Prostate gland (tissue), 2 donors: Measurements from ENCODE around the gene ARHGAP9.

Source experiments
- POLR2A ChIP-seq: fragments of 450-650 bp; IDR thresholded peaks from one replicate; pipeline ENCODE4 v1.6.1; 2016; ENCODE audit warnings: antibody characterized with exemption, mild to moderate bottlenecking
- POLR2AphosphoS5 ChIP-seq: sonication (generic); formaldehyde crosslinking; IDR thresholded peaks from one replicate; pipeline ENCODE4 v1.6.1; 2017; ENCODE audit warnings: antibody characterized with exemption
- TF ChIP-seq, protein P1 (sequence below), 4 experiments: fragments of 200-600 bp in 2 of 4; fragments of 450-650 bp in 2 of 4; sonication (generic) in 2 of 4; IDR thresholded peaks; 1 replicate in 3 of 4; 2 replicates in 1 of 4; pipeline ENCODE4 v1.5.1; 2016 to 2019; ENCODE audit warnings: antibody characterized with exemption in 4 of 4, mild to moderate bottlenecking in 2 of 4, moderate library complexity in 2 of 4

DNA sequence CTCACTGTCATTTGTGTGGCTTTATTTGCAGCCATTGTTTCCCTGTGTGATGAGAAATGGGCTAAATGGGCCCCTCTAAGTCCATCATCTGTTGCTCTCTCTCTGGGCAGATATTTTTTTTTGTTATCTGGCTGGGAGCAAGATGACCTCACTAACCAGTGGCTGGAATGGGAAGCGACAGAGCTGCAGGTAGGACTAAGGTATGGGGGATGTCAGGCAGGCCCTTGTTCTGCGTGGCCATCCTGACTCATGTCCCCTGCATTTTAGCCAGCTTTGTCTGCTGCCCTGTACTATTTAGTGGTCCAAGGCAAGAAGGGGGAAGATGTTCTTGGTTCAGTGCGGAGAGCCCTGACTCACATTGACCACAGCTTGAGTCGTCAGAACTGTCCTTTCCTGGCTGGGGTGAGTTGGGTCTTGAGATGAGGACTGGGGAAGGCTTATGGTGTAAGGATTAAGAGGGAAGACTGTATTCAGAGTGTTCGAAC, 9.5 kb upstream of the ARHGAP9 start:
- TF ChIP-seq POLR2A (no peak), POLR2AphosphoS5 (no peak)
- TF ChIP-seq, protein P1, sequence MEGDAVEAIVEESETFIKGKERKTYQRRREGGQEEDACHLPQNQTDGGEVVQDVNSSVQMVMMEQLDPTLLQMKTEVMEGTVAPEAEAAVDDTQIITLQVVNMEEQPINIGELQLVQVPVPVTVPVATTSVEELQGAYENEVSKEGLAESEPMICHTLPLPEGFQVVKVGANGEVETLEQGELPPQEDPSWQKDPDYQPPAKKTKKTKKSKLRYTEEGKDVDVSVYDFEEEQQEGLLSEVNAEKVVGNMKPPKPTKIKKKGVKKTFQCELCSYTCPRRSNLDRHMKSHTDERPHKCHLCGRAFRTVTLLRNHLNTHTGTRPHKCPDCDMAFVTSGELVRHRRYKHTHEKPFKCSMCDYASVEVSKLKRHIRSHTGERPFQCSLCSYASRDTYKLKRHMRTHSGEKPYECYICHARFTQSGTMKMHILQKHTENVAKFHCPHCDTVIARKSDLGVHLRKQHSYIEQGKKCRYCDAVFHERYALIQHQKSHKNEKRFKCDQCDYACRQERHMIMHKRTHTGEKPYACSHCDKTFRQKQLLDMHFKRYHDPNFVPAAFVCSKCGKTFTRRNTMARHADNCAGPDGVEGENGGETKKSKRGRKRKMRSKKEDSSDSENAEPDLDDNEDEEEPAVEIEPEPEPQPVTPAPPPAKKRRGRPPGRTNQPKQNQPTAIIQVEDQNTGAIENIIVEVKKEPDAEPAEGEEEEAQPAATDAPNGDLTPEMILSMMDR (IDR thresholded peaks at IDR 0.05), result no peak
